Measurements from ENCODE around the gene LATS2. TPM values are rescaled to one million over a fixed set of nuclear protein-coding genes. Genes with fewer than 3 reads are reported as not detected.

Gene LATS2
- total and polyA plus RNA-seq, 2 of the 8 experiments (the other 6 are each of a cell fraction or from before 2014, with no cell fraction given) = 8.3 to 26.2 TPM

DNA sequence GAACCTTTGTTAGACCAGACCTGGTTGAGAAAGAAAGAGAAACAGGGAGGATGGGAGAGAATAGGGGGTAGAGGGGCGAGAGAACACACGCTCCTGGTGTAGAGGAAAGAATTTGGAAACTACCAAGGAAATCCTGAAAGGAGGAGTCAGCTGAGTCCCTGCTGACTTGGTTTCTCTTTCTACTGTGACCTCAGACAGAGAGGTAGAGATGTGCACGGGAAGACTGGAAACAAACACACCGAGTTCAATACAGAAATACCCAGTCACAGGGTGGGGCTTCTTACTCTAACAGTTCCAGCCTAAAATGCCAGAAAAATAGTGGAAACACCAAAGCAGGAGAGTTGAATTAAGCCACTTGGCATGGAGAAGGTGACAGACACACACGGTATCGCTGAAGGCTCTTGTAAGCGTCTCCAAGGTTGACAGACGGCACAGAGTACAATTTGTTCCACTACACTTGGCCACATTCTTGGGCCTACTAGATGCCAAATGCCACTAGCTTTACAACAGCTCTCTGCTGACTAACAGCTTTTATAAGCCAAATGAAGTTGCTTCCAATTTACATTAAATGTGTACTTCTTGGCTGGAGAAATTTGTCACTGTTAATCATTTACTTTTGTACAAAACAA is 28.1 kb downstream of the LATS2 start:
- Histone ChIP-seq H3K23me2 (ENCODE audit: low read depth, low read length) (no peaks in the 10 kb centered on the region), H3K36me3 (ENCODE audit: control insufficient read depth in 2 of 4, insufficient read depth in 4 of 4, low read length in 3 of 4) (no peaks in the 10 kb centered on the region; a peak in 1 of 8 replicates), H3K23ac (ENCODE audit: insufficient read length) (no peak overlapping the region), H3K4me2 (ENCODE audit: insufficient read depth in 1 of 2, low read depth in 2 of 2, low read length in 2 of 2) (no peak overlapping the region), H2AFZ (ENCODE audit: low read length) (no peak overlapping the region), H2BK5ac (ENCODE audit: low read depth, low read length) (no peak overlapping the region), H3K27ac (ENCODE audit: low read depth, low read length) (no peak overlapping the region), H3K79me1 (ENCODE audit: low read depth, low read length) (peaks cover 19% of the 10 kb centered on the region), H2BK12ac (ENCODE audit: low read depth, low read length) (no peak overlapping the region), H3K4me3 (ENCODE audit: extremely low read depth in 1 of 4, insufficient read depth in 2 of 4, low read depth in 3 of 4, low read length in 4 of 4) (no peak overlapping the region), H3K4ac (replicated peaks; ENCODE audit: insufficient read length, low read depth, low read length) (no peak overlapping the region), H4K8ac (ENCODE audit: extremely low read depth, insufficient read depth, low read length) (no peak overlapping the region), H3K27me3 (replicated peaks in 1 of 4; ENCODE audit: control insufficient read depth in 3 of 4, extremely low read depth in 1 of 4, insufficient read depth in 3 of 4, low read length in 3 of 4) (no peaks in the 10 kb centered on the region), H3K9me3 (ENCODE audit: insufficient read depth in 2 of 2, low read depth in 1 of 2, low read length in 1 of 2) (no peaks in the 10 kb centered on the region), H2BK120ac (replicated peaks; ENCODE audit: low read depth, low read length) (no peak overlapping the region), H4K91ac (replicated peaks; ENCODE audit: insufficient read length, low read length) (no peak overlapping the region), H4K20me1 (replicated peaks in 1 of 2; ENCODE audit: control insufficient read depth in 1 of 2, insufficient read depth in 2 of 2, low read length in 2 of 2) (peaks cover 12 to 19% of the 10 kb centered on the region in 2 experiments), H3K14ac (ENCODE audit: insufficient read length) (no peak overlapping the region), H2AK5ac (ENCODE audit: low read depth, low read length) (no peak overlapping the region), H3K18ac (ENCODE audit: extremely low read depth, low read length) (no peak overlapping the region), H2BK20ac (ENCODE audit: low read length) (no peak overlapping the region), H2BK15ac (ENCODE audit: low read length) (no peak overlapping the region), H3K79me2 (ENCODE audit: control insufficient read depth in 1 of 2, insufficient read depth in 2 of 2, low read length in 2 of 2) (peaks cover 34 to 94% of the 10 kb centered on the region in 2 experiments), H3K4me1 (replicated peaks in 1 of 4; ENCODE audit: control insufficient read depth in 3 of 4, insufficient read depth in 4 of 4, low read length in 3 of 4) (peaks cover 4 to 9% (median 5%) of the 10 kb centered on the region in 4 experiments), H3K56ac (replicated peaks; ENCODE audit: insufficient read length, low read depth, low read length) (no peak overlapping the region), H3K9ac (replicated peaks in 1 of 4; ENCODE audit: extremely low read depth in 1 of 4, low read depth in 3 of 4, low read length in 3 of 4) (peak overlapping the region in 1 of 4 experiments; percentile 18; a peak in 1 of 7 replicates), H4K5ac (ENCODE audit: insufficient read length, low read depth, low read length) (no peak overlapping the region)
- CTCF ChIA-PET (ENCODE audit: partially characterized antibody) = interaction anchor here (1.1 to 1.4 kb wide), 2 partner anchors 13 to 97 kb away, joined by 3 read pairs; no protein-coding TSS in a partner anchor
- 79% methylated on average over 8 of the region's 8 CpGs; no CpG with 5 or more reads in 1 of the 2 experiments for WGBS, 2 experiments (ENCODE audit: extremely low coverage in 1 of 2, insufficient coverage in 1 of 2, insufficient read length in 1 of 2, insufficient replicate concordance in 2 of 2, low coverage in 1 of 2, low lambda C conversion rate in 2 of 2, missing lambda C conversion rate in 1 of 2)
- FAIRE-seq (no peak), DNase-seq (ENCODE audit: low read depth in 1 of 2, low spot score in 2 of 2) (no peak)
- POLR2A ChIA-PET (ENCODE audit: partially characterized antibody) = interaction anchor here (0.9 to 3.4 kb wide), 4 partner anchors 11 to 131 kb away, joined by 3 to 10 read pairs (median 6); partner anchors contain the start of genes LATS2 and XPO4
- TF ChIP-seq PHF8 (conservative IDR thresholded peaks at IDR 0.05; ENCODE audit: low read depth, low read length) (no peak), BCL11A (IDR thresholded peaks at IDR 0.05; ENCODE audit: low read depth in 2 of 2, low read length in 2 of 2) (no peak), SRF (IDR thresholded peaks at IDR 0.05; ENCODE audit: low read depth, low read length) (no peak), MAFK (IDR thresholded peaks at IDR 0.05; ENCODE audit: low read depth, low read length) (no peak), TAF1 (IDR thresholded peaks at IDR 0.05; ENCODE audit: low read depth, low read length) (no peak), BACH1 (IDR thresholded peaks at IDR 0.05; ENCODE audit: low read length) (no peak), CEBPB (IDR thresholded peaks at IDR 0.05; ENCODE audit: low read depth, low read length) (no peak), EZH2 (IDR thresholded peaks at IDR 0.05; ENCODE audit: low read depth, low read length, severe bottlenecking) (no peak), CBX5 (IDR thresholded peaks at IDR 0.05; ENCODE audit: low read depth, low read length) (no peak), KDM5A (IDR thresholded peaks at IDR 0.05; ENCODE audit: low read length) (no peak), CHD2 (IDR thresholded peaks at IDR 0.05; ENCODE audit: low read length) (no peak), YY1 (IDR thresholded peaks at IDR 0.05; ENCODE audit: low read depth, low read length) (no peak)
- TF ChIP-seq, protein P1, sequence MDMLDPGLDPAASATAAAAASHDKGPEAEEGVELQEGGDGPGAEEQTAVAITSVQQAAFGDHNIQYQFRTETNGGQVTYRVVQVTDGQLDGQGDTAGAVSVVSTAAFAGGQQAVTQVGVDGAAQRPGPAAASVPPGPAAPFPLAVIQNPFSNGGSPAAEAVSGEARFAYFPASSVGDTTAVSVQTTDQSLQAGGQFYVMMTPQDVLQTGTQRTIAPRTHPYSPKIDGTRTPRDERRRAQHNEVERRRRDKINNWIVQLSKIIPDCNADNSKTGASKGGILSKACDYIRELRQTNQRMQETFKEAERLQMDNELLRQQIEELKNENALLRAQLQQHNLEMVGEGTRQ (IDR thresholded peaks at IDR 0.05; ENCODE audit: low read length) = no peak
